Measurements from ENCODE around the gene MRE11.
"Not testable (repeated sequence)": the region's sequence is repeated elsewhere in the genome, so short reads cannot be mapped to it uniquely, and the experiment has no call there.

Gene MRE11

DNA sequence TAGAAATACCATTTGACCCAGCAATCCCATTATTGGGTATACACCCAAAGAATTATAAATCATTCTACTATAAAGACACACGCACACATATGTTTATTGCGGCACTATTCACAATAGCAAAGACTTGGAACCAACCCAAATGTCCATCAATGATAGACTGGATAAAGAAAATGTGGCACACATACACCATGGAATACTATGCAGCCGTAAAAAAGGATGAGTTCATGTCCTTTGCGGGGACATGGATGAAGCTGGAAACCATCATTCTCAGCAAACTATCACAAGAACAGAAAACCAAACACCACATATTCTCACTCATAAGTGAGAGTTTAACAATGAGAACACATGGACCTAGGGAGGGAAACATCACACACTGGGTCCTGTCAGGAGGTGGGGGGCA, 101.7 kb downstream of the MRE11 start:
- H3K36me3 Mint-ChIP-seq (ENCODE audit: low read depth); DNase-seq (ENCODE audit: low spot score); H3K27ac Mint-ChIP-seq; H3K27me3 Mint-ChIP-seq (ENCODE audit: low read depth); H3K4me3 Mint-ChIP-seq; H3K4me1 Mint-ChIP-seq (ENCODE audit: low read depth); H3K9me3 Mint-ChIP-seq: not testable (repeated sequence)

- Mint-ChIP-seq H3K27ac (no peak overlapping the region), H3K27me3 (ENCODE audit: low read depth) (no peaks in the 10 kb centered on the region), H3K4me1 (ENCODE audit: low read depth) (no peaks in the 10 kb centered on the region), H3K9me3 (no peaks in the 10 kb centered on the region), H3K36me3 (ENCODE audit: low read depth) (no peaks in the 10 kb centered on the region), H3K4me3 (no peak overlapping the region)
- DNase-seq (ENCODE audit: low spot score) = no peak
Observed at GRCh38 chr11:94379613-94380012, 114.0 kb downstream of the MRE11 start.

DNA sequence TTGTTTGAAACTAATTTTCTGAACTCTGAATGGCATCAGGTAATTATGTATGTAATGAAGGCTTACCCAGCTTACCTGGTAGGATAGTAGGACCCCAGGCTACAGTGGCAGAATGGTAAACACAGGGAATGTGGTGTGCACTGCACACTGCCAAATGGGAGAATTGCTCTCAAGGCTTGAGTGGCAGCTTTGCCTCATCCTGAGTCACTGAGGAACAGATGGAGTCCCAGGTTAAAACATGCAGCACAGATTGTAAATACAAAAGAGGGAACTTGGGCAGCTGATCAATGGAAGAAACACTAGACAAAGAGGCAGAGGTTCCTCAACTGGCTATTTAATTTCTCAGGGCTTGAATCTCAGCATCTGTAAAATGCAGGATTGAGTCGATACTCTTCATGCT, 116.8 kb downstream of the MRE11 start:
- no peak overlapping the region for H3K4me3 Mint-ChIP-seq
- H3K36me3 Mint-ChIP-seq (ENCODE audit: low read depth) = no peaks in the 10 kb centered on the region
- H3K4me1 Mint-ChIP-seq (ENCODE audit: low read depth) = no peaks in the 10 kb centered on the region
- no peak for DNase-seq (ENCODE audit: low spot score)
- no peaks in the 10 kb centered on the region for H3K9me3 Mint-ChIP-seq
- H3K27ac Mint-ChIP-seq = no peak overlapping the region
- no peaks in the 10 kb centered on the region for H3K27me3 Mint-ChIP-seq (ENCODE audit: low read depth)

DNA sequence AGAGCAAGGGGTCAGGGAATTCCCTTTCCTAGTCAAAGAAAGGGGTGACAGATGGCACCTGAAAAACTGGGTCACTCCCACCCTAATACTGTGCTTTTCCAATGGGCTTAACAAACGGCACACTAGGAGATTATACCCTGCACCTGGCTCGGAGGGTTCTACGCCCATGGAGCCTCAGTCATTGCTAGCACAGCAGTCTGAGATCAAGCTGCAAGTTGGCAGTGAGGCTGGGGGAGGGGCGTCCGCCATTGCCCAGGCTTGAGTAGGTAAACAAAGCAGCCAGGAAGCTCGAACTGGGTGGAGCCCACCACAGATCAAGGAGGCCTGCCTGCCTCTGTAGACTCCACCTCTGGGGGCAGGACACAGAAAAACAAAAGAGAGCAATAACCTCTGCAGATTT, 123.1 kb downstream of the MRE11 start:
- DNase-seq (ENCODE audit: low spot score); H3K27me3 Mint-ChIP-seq (ENCODE audit: low read depth); H3K36me3 Mint-ChIP-seq (ENCODE audit: low read depth); H3K9me3 Mint-ChIP-seq; H3K27ac Mint-ChIP-seq; H3K4me1 Mint-ChIP-seq (ENCODE audit: low read depth); H3K4me3 Mint-ChIP-seq: not testable (repeated sequence)

Data from T-helper 2 cell treated with Interferon-gamma antibody and Interleukin-4, amounts not matched to agents 5 μg/mL and 100 μg/mL, for 36 hours (primary cell).